WTC11 (cell line): Measurements from ENCODE around the gene OR13F1. TPM values are rescaled to one million over a fixed set of nuclear protein-coding genes. Genes with fewer than 3 reads are reported as not detected.

Source experiments
- ATAC-seq: fragments of 200-7000 bp; cut with Tn5 transposase; 2 replicates; pipeline ENCODE4 v1.10.0; 2021; ENCODE audit warnings: mild to moderate bottlenecking, moderate library complexity
- CTCF ChIA-PET: fragments of 300-600 bp; sonication (Branson Sonifier 250); formaldehyde crosslinking; loops from one replicate; lab custom pipeline; 2021; ENCODE audit warnings: antibody characterized with exemption; lab: Charles Lee
- POLR2A ChIA-PET: fragments of 350-600 bp; sonication (Branson Sonifier 250); formaldehyde crosslinking; loops from one replicate; lab custom pipeline; 2021; ENCODE audit warnings: antibody characterized with exemption; lab: Charles Lee
- DNase-seq: peaks from one replicate; pipeline ENCODE4 v3.0.0; 2021; ENCODE audit warnings: low spot score
- H3K27ac Mint-ChIP-seq: 2 replicates; pipeline ENCODE4 v1.8.0; 2021; ENCODE audit warnings: mixed read lengths
- H3K27me3 Mint-ChIP-seq: 2 replicates; pipeline ENCODE4 v1.8.0; 2021; ENCODE audit warnings: low read depth, mild to moderate bottlenecking, moderate library complexity, mixed read lengths
- H3K36me3 Mint-ChIP-seq: 2 replicates; pipeline ENCODE4 v1.8.0; 2021; ENCODE audit warnings: mixed read lengths
- H3K4me1 Mint-ChIP-seq: 2 replicates; pipeline ENCODE4 v1.8.0; 2022; ENCODE audit warnings: mixed read lengths
- H3K4me3 Mint-ChIP-seq: 2 replicates; pipeline ENCODE4 v1.8.0; 2021; ENCODE audit warnings: mild to moderate bottlenecking, moderate library complexity, mixed read lengths
- H3K9me3 Mint-ChIP-seq: 2 replicates; pipeline ENCODE4 v1.8.0; 2021; ENCODE audit warnings: mixed read lengths
- ARID4B ChIP-seq: sonication (generic); formaldehyde crosslinking; IDR thresholded peaks from 2 replicates; pipeline ENCODE4 v1.8.0; 2023; ENCODE audit warnings: missing genetic modification reagents, mild to moderate bottlenecking, borderline replicate concordance
- ATF1 ChIP-seq: sonication (generic); formaldehyde crosslinking; IDR thresholded peaks from 2 replicates; pipeline ENCODE4 v1.8.1; 2023; ENCODE audit warnings: mild to moderate bottlenecking, moderate library complexity, missing genetic modification reagents
- E2F4 ChIP-seq: sonication (generic); formaldehyde crosslinking; IDR thresholded peaks from 2 replicates; pipeline ENCODE4 v1.8.1; 2022; ENCODE audit warnings: low read depth, mild to moderate bottlenecking, moderate library complexity, missing genetic modification reagents, borderline replicate concordance
- EMX1 ChIP-seq: fragments of 250-450 bp; sonication (Bioruptor Pico); IDR thresholded peaks from 2 replicates; pipeline ENCODE4 v1.8.0; 2021; ENCODE audit warnings: mild to moderate bottlenecking
- ERG ChIP-seq: fragments of 250-450 bp; sonication (Bioruptor Pico); IDR thresholded peaks from 2 replicates; pipeline ENCODE4 v1.8.0; 2021; ENCODE audit warnings: mild to moderate bottlenecking
- ESRRA ChIP-seq: sonication (generic); formaldehyde crosslinking; IDR thresholded peaks from 2 replicates; pipeline ENCODE4 v1.8.1; 2022; ENCODE audit warnings: mild to moderate bottlenecking, missing genetic modification reagents, borderline replicate concordance
- FOXK1 ChIP-seq: sonication (generic); formaldehyde crosslinking; IDR thresholded peaks from 2 replicates; pipeline ENCODE4 v1.8.0; 2022; ENCODE audit warnings: mild to moderate bottlenecking, moderate library complexity, missing genetic modification reagents
- HMGXB4 ChIP-seq: sonication (generic); formaldehyde crosslinking; IDR thresholded peaks from 2 replicates; pipeline ENCODE4 v1.8.1; 2023; ENCODE audit warnings: mild to moderate bottlenecking, moderate library complexity, missing genetic modification reagents
- MAX ChIP-seq: sonication (generic); formaldehyde crosslinking; IDR thresholded peaks from 2 replicates; pipeline ENCODE4 v1.8.0; 2022; ENCODE audit warnings: mild to moderate bottlenecking, missing genetic modification reagents
- NR1H2 ChIP-seq: sonication (generic); formaldehyde crosslinking; IDR thresholded peaks from 2 replicates; pipeline ENCODE4 v1.9.0; 2021; ENCODE audit warnings: mild to moderate bottlenecking, moderate library complexity, missing genetic modification reagents
- SOX15 ChIP-seq: fragments of 250-450 bp; sonication (Bioruptor Pico); IDR thresholded peaks from 2 replicates; pipeline ENCODE4 v1.9.0; 2021; ENCODE audit warnings: mild to moderate bottlenecking
- TCF7 ChIP-seq: sonication (generic); formaldehyde crosslinking; IDR thresholded peaks from 2 replicates; pipeline ENCODE4 v1.8.0; 2022; ENCODE audit warnings: mild to moderate bottlenecking, low read depth, missing genetic modification reagents, moderate library complexity
- ZBTB21 ChIP-seq: sonication (generic); formaldehyde crosslinking; IDR thresholded peaks from 2 replicates; pipeline ENCODE4 v1.8.1; 2023; ENCODE audit warnings: mild to moderate bottlenecking, missing genetic modification reagents, borderline replicate concordance
- ZNF281 ChIP-seq: sonication (generic); formaldehyde crosslinking; IDR thresholded peaks from 2 replicates; pipeline ENCODE4 v1.8.0; 2023; ENCODE audit warnings: mild to moderate bottlenecking, missing genetic modification reagents
- ZNF512 ChIP-seq: sonication (generic); formaldehyde crosslinking; IDR thresholded peaks from 2 replicates; pipeline ENCODE4 v1.8.1; 2022; ENCODE audit warnings: missing genetic modification reagents, borderline replicate concordance
- total RNA-seq: library from RNA; stranded (reverse); gene quantifications from 3 replicates; pipeline ENCODE4 v1.2.3, GENCODE V29; 2021

The OR13F1 gene
- total RNA-seq, 1 experiment from 2014 or later: not detected

- no peak for TF ChIP-seq ZNF281 (CRISPR knock-in tag)
- no peak for TF ChIP-seq ZNF512
- TF ChIP-seq FOXK1: no peak
Observed at GRCh38 chr9:104468261-104468660, 35.8 kb upstream of the OR13F1 start (continued).

- DNase-seq: no peak
- Mint-ChIP-seq H3K36me3 (no peaks in the 10 kb centered on the region), H3K4me1 (no peaks in the 10 kb centered on the region), H3K27me3 (no peaks in the 10 kb centered on the region), H3K4me3 (no peak overlapping the region), H3K27ac (no peak overlapping the region), H3K9me3 (no peaks in the 10 kb centered on the region)
- ChIA-PET CTCF (no interaction called here), POLR2A (interaction anchor here (0.5 kb wide), 1 partner anchor 184 kb away, joined by 6 read pairs; no protein-coding TSS in a partner anchor)
- ATAC-seq: no peak
- TF ChIP-seq TCF7 (CRISPR knock-in tag) (no peak), ZNF512 (no peak), SOX15 (CRISPR knock-in tag) (no peak), ZBTB21 (CRISPR knock-in tag) (no peak), ESRRA (CRISPR knock-in tag) (no peak), ARID4B (no peak)
Observed at GRCh38 chr9:104482921-104483570, 21.0 kb upstream of the OR13F1 start.

- TF ChIP-seq TCF7 (CRISPR knock-in tag) (no peak), ATF1 (CRISPR knock-in tag) (no peak), EMX1 (no peak), E2F4 (CRISPR knock-in tag) (no peak), NR1H2 (no peak), ERG (CRISPR knock-in tag) (no peak), HMGXB4 (CRISPR knock-in tag) (no peak), MAX (no peak)
- no peak for DNase-seq
- H3K4me1 Mint-ChIP-seq: no peaks in the 10 kb centered on the region
- H3K4me3 Mint-ChIP-seq: no peak overlapping the region
- H3K27me3 Mint-ChIP-seq: no peaks in the 10 kb centered on the region
- no peak overlapping the region for H3K27ac Mint-ChIP-seq
- CTCF ChIA-PET: interaction anchor here (2.3 kb wide), 1 partner anchor 10 kb away, joined by 6 read pairs; no protein-coding TSS in a partner anchor
- peaks cover 6% of the 10 kb centered on the region for H3K9me3 Mint-ChIP-seq
- peaks cover 6% of the 10 kb centered on the region; the same call in 1 of the 2 replicates for H3K36me3 Mint-ChIP-seq
- ATAC-seq: no peak
- POLR2A ChIA-PET: no interaction called here
Observed at GRCh38 chr9:104485014-104485413, 19.0 kb upstream of the OR13F1 start.
